ENCODE results near the gene CFAP54.

Gene CFAP54

GRCh38 chr12:96886998-96887677, 397.8 kb downstream of the CFAP54 start:
- no peak for DNase-seq (ENCODE audit: low read depth in 2 of 2)

- no peak for DNase-seq (ENCODE audit: low read depth in 2 of 2)
Measured at GRCh38 chr12:96889273-96889933, 400.0 kb downstream of the CFAP54 start.

- no peak for DNase-seq (ENCODE audit: low read depth in 2 of 2)
Measured at GRCh38 chr12:96890331-96890730, 401.0 kb downstream of the CFAP54 start.

GRCh38 chr12:96892104-96892503, 402.7 kb downstream of the CFAP54 start:
- DNase-seq (ENCODE audit: low read depth in 2 of 2) = no peak

- no peak for DNase-seq (ENCODE audit: low read depth in 2 of 2)
Measured at GRCh38 chr12:96897421-96897820, 408.0 kb downstream of the CFAP54 start.

- DNase-seq (ENCODE audit: low read depth in 2 of 2) = no peak
Measured at GRCh38 chr12:96901175-96901574, 411.8 kb downstream of the CFAP54 start.

- DNase-seq (ENCODE audit: low read depth in 2 of 2) = no peak
Measured at GRCh38 chr12:96902076-96902475, 412.7 kb downstream of the CFAP54 start.

GRCh38 chr12:96906498-96906848, 417.1 kb downstream of the CFAP54 start:
- no peak for DNase-seq (ENCODE audit: low read depth in 2 of 2)

- DNase-seq (ENCODE audit: low read depth in 2 of 2) = peak; percentile 59 to 69
Measured at GRCh38 chr12:96906849-96907670, 417.7 kb downstream of the CFAP54 start, which contains the start of gene NEDD1. Gene NEDD1, plus strand, starts transcription at chr12:96907257. Its CDS starts 2,503 bp downstream, at chr12:96909760.

GRCh38 chr12:96907671-96908422, 418.5 kb downstream of the CFAP54 start:
- DNase-seq (ENCODE audit: low read depth in 2 of 2) = no peak

GRCh38 chr12:96908423-96908675, 419.0 kb downstream of the CFAP54 start:
- no peak for DNase-seq (ENCODE audit: low read depth in 2 of 2)

GRCh38 chr12:96912261-96912660, 422.9 kb downstream of the CFAP54 start:
- DNase-seq (ENCODE audit: low read depth in 2 of 2) = no peak

GRCh38 chr12:96912943-96913342, 423.6 kb downstream of the CFAP54 start:
- DNase-seq (ENCODE audit: low read depth in 2 of 2) = no peak

GRCh38 chr12:96919510-96920210, 430.3 kb downstream of the CFAP54 start:
- no peak for DNase-seq (ENCODE audit: low read depth in 2 of 2)
